ENCODE results near the gene TMCC2. TPM values are rescaled to one million over a fixed set of nuclear protein-coding genes. Genes with fewer than 3 reads are reported as not detected.

Gene TMCC2
- total and polyA plus RNA-seq, 9 donors: 6.1 to 13.4 (median 10.7) TPM

- H3K4me3 ChIP-seq (ENCODE audit: low read length): no peak overlapping the region
- H3K27me3 ChIP-seq (ENCODE audit: control insufficient read depth, insufficient read depth, low read length): no peaks in the 10 kb centered on the region
- no CpG with 5 or more reads among the region's 2 CpGs for WGBS (ENCODE audit: insufficient coverage)
- DNase-seq: no peak
- H3K36me3 ChIP-seq (ENCODE audit: control insufficient read depth, insufficient read depth, low read length): peaks cover 12% of the 10 kb centered on the region
- H3K4me1 ChIP-seq (ENCODE audit: control insufficient read depth, insufficient read depth, low read length): no peaks in the 10 kb centered on the region
- H3K27ac ChIP-seq (ENCODE audit: low read length): no peak overlapping the region
- H3K9me3 ChIP-seq (replicated peaks; ENCODE audit: control insufficient read depth, low read depth, low read length): no peaks in the 10 kb centered on the region
Measured at GRCh38 chr1:205189131-205189530, 38.6 kb upstream of the TMCC2 start.

DNA sequence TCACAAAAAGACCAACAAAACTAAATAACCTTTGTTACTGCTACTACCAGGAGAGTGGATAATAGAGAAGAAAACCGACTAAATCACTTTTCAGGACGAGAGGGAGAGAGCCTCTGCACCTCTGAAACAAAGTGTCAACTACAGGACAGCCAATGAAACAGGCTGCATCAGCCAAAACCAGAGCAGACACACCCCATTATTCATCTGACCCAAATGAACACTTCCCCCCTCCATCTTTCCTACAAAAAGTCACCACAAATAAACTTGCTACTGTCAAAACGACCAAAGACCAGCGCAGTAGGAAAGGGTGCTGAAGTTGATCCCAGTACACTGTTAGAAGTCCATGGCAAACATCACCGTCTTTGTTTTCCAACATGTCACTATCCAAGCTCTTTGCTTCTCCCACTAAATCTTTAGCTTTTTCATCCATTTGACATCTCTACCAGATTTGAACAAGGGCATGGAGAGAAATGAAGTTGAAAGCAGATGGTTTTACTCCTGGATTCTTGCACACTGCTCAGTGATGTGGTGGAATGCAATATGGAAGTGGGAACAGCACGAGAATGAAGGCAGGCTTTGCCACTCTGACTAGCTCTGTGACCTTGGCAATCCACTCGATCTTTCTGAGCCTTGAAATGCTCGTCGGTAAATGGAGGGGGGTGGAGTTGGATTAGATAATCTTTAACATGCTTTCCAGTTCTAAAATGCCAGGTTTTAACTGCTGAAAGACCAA lies 36.7 kb upstream of the TMCC2 start:
- no peaks in the 10 kb centered on the region for H3K4me1 ChIP-seq (ENCODE audit: control insufficient read depth, insufficient read depth, low read length)
- WGBS (ENCODE audit: insufficient coverage): 32% methylated on average over 6 of the region's 9 CpGs
- no peak overlapping the region for H3K4me3 ChIP-seq (ENCODE audit: low read length)
- H3K27me3 ChIP-seq (ENCODE audit: control insufficient read depth, insufficient read depth, low read length): no peaks in the 10 kb centered on the region
- DNase-seq: no peak
- no peak overlapping the region for H3K27ac ChIP-seq (ENCODE audit: low read length)
- H3K36me3 ChIP-seq (ENCODE audit: control insufficient read depth, insufficient read depth, low read length): peaks cover 12% of the 10 kb centered on the region
- no peaks in the 10 kb centered on the region for H3K9me3 ChIP-seq (replicated peaks; ENCODE audit: control insufficient read depth, low read depth, low read length)

DNA sequence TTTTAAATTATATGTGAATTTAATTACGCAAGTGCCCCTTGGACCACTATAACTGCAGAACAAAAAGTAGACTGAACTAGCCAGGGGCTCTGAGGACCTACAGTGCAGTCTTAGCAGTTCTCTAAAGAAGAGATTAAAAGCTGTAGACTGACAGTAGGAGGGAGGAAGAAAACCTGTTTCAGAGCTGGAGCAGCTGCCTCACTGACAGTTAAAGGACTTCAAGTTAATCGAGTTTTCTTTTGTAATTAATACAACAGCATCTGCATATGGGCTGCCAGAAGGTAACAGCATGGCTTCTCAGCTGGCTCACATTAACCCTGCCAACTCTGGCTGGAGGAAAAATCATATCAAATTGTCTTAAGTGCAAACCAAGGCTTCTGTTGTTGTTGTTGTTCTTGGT lies 36.1 kb upstream of the TMCC2 start:
- no peak for DNase-seq
- Histone ChIP-seq H3K27ac (ENCODE audit: low read length) (no peak overlapping the region), H3K4me1 (ENCODE audit: control insufficient read depth, insufficient read depth, low read length) (no peaks in the 10 kb centered on the region), H3K27me3 (ENCODE audit: control insufficient read depth, insufficient read depth, low read length) (no peaks in the 10 kb centered on the region), H3K9me3 (replicated peaks; ENCODE audit: control insufficient read depth, low read depth, low read length) (no peaks in the 10 kb centered on the region), H3K36me3 (ENCODE audit: control insufficient read depth, insufficient read depth, low read length) (peaks cover 9% of the 10 kb centered on the region), H3K4me3 (ENCODE audit: low read length) (no peak overlapping the region)
- 100% methylated on average over 1 of the region's 2 CpGs for WGBS (ENCODE audit: insufficient coverage)

- H3K27me3 ChIP-seq (ENCODE audit: control insufficient read depth, insufficient read depth, low read length): no peaks in the 10 kb centered on the region
- DNase-seq: no peak
- H3K4me1 ChIP-seq (ENCODE audit: control insufficient read depth, insufficient read depth, low read length): no peaks in the 10 kb centered on the region
- no peak overlapping the region for H3K27ac ChIP-seq (ENCODE audit: low read length)
- no peak overlapping the region for H3K4me3 ChIP-seq (ENCODE audit: low read length)
- H3K36me3 ChIP-seq (ENCODE audit: control insufficient read depth, insufficient read depth, low read length): peaks cover 4% of the 10 kb centered on the region
- H3K9me3 ChIP-seq (replicated peaks; ENCODE audit: control insufficient read depth, low read depth, low read length): no peaks in the 10 kb centered on the region
- 87% methylated on average over 3 of the region's 8 CpGs for WGBS (ENCODE audit: insufficient coverage)
Measured at GRCh38 chr1:205192287-205192686, 35.5 kb upstream of the TMCC2 start.

DNA sequence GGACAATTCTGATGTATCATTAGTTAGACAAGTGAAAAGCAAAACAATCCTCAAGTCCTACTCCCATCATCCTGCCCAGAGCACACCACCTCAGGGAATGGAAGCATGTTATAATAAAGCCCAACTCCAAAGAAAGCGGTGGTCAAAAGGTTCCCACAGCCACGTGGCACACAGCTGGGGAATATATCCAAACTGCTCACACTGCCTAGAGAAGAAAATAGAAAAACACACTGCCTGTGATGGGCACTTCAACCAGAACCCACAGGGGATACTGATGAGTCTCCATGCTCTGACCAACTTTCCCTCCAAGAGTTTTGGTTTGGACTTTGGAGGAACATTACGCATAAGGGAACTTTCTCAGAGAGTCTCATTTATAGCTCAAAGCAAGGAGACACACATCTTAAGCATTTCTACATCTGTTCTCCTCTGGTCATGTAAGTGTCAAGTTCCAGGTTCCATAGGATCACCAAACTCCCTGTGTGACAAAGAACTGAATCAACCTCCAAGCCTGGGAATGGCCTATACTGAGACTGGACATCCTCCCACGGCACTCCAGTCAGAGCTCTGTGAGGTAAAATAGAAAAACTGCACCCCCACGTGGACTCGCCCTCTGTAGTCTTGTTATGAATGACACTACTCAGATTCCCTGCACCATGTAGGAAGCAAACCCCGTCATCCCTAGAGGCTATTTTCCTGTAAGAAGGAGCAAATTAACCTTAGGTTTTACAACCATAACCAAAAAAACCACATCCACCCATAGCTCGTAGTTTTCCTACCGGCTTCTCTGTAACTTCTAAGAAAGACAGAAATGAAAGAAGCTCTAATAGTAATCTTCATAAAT lies 28.4 kb upstream of the TMCC2 start:
- WGBS (ENCODE audit: insufficient coverage): 72% methylated on average over 4 of the region's 9 CpGs
- Histone ChIP-seq H3K4me3 (ENCODE audit: low read length) (no peak overlapping the region), H3K36me3 (ENCODE audit: control insufficient read depth, insufficient read depth, low read length) (no peaks in the 10 kb centered on the region), H3K27me3 (ENCODE audit: control insufficient read depth, insufficient read depth, low read length) (no peaks in the 10 kb centered on the region), H3K27ac (ENCODE audit: low read length) (no peak overlapping the region), H3K4me1 (ENCODE audit: control insufficient read depth, insufficient read depth, low read length) (peaks cover 2% of the 10 kb centered on the region), H3K9me3 (replicated peaks; ENCODE audit: control insufficient read depth, low read depth, low read length) (no peaks in the 10 kb centered on the region)
- no peak for DNase-seq

GRCh38 chr1:205199931-205200299 lies 27.8 kb upstream of the TMCC2 start:
- H3K36me3 ChIP-seq (ENCODE audit: control insufficient read depth, insufficient read depth, low read length): no peaks in the 10 kb centered on the region
- no peaks in the 10 kb centered on the region for H3K27me3 ChIP-seq (ENCODE audit: control insufficient read depth, insufficient read depth, low read length)
- WGBS (ENCODE audit: insufficient coverage): 90% methylated on average over 2 of the region's 7 CpGs
- no peak for DNase-seq
- peaks cover 2% of the 10 kb centered on the region for H3K4me1 ChIP-seq (ENCODE audit: control insufficient read depth, insufficient read depth, low read length)
- H3K4me3 ChIP-seq (ENCODE audit: low read length): no peak overlapping the region
- no peak overlapping the region for H3K27ac ChIP-seq (ENCODE audit: low read length)
- no peaks in the 10 kb centered on the region for H3K9me3 ChIP-seq (replicated peaks; ENCODE audit: control insufficient read depth, low read depth, low read length)

GRCh38 chr1:205204552-205204951 lies 23.2 kb upstream of the TMCC2 start:
- no peaks in the 10 kb centered on the region for H3K27me3 ChIP-seq (ENCODE audit: control insufficient read depth, insufficient read depth, low read length)
- H3K27ac ChIP-seq (ENCODE audit: low read length): no peak overlapping the region
- DNase-seq: no peak
- H3K36me3 ChIP-seq (ENCODE audit: control insufficient read depth, insufficient read depth, low read length): no peaks in the 10 kb centered on the region
- H3K4me3 ChIP-seq (ENCODE audit: low read length): no peak overlapping the region
- no peaks in the 10 kb centered on the region for H3K9me3 ChIP-seq (replicated peaks; ENCODE audit: control insufficient read depth, low read depth, low read length)
- no peaks in the 10 kb centered on the region for H3K4me1 ChIP-seq (ENCODE audit: control insufficient read depth, insufficient read depth, low read length)

DNA sequence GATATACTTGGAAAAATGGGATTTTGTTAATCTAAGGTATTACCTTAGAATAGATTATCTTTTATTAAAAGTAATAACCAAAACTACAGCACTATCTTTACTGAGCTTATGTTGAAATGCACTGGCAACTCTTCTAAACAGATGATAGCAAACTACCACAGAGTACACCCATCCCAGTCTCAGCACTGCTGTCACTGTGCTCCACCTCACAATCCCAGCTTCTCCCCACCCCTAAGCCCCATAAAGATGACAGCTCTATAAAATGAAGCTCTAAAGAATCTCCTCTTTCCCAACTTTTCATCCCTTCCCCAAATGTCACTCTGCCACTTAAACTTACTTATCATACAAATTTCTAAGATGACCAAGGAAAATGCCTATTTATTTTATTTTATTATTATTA lies 22.7 kb upstream of the TMCC2 start:
- no peaks in the 10 kb centered on the region for H3K27me3 ChIP-seq (ENCODE audit: control insufficient read depth, insufficient read depth, low read length)

DNA sequence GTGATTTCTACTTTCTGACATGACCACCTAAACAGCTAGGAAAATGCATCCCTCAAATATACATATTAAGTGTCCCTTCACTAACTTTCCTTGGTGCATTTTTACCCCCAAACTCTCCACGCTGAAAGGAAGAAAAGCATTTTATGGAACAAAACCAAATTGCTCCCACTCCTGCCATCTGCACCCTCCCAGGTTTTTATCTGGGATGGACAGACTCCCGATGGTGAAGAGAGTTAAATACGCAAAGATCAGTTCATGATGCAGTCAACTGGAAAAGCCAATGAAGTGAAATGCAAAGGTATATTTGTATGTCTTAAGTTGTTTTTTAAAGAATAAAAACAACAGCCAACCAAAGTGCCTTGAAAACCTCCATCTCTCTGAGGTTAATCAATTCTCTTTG lies 18.9 kb upstream of the TMCC2 start:
- H3K9me3 ChIP-seq (replicated peaks; ENCODE audit: control insufficient read depth, low read depth, low read length): no peaks in the 10 kb centered on the region
- no CpG with 5 or more reads among the region's 3 CpGs for WGBS (ENCODE audit: insufficient coverage)
- H3K36me3 ChIP-seq (ENCODE audit: control insufficient read depth, insufficient read depth, low read length): no peaks in the 10 kb centered on the region
- DNase-seq: no peak
- H3K4me1 ChIP-seq (ENCODE audit: control insufficient read depth, insufficient read depth, low read length): peaks cover 8% of the 10 kb centered on the region
- no peak overlapping the region for H3K4me3 ChIP-seq (ENCODE audit: low read length)
- no peak overlapping the region for H3K27ac ChIP-seq (ENCODE audit: low read length)
- H3K27me3 ChIP-seq (ENCODE audit: control insufficient read depth, insufficient read depth, low read length): no peaks in the 10 kb centered on the region

More for the DNA sequence above, 22.7 kb upstream of the TMCC2 start:
- no peak overlapping the region for H3K27ac ChIP-seq (ENCODE audit: low read length)
- H3K4me1 ChIP-seq (ENCODE audit: control insufficient read depth, insufficient read depth, low read length): peaks cover 3% of the 10 kb centered on the region
- no peaks in the 10 kb centered on the region for H3K36me3 ChIP-seq (ENCODE audit: control insufficient read depth, insufficient read depth, low read length)
- H3K4me3 ChIP-seq (ENCODE audit: low read length): no peak overlapping the region
- DNase-seq: no peak
- H3K9me3 ChIP-seq (replicated peaks; ENCODE audit: control insufficient read depth, low read depth, low read length): no peaks in the 10 kb centered on the region

DNA sequence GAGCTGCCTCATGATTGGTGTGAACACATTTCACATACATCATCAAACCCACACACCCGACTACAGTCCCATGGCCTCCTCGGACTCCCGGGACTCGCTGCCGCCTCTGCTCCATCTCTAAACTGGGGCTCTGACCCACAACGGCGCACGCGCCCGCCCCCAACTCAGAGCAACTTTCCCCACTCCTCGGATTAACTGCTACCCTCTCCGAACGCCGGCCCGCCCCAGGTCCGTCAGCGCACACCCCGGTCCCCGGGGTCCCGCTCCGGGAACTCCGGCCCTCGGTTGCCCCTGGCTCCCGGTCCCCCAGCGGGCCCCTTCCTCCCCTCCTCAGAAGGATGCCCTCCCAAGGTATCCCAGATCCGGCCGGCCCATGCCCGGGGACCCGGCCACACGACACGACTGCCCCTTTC lies 17.0 kb upstream of the TMCC2 start:
- under 1% methylated on average over 31 of the region's 31 CpGs for WGBS (ENCODE audit: insufficient coverage)

More for the DNA sequence above, 17.0 kb upstream of the TMCC2 start:
- no peaks in the 10 kb centered on the region for H3K27me3 ChIP-seq (ENCODE audit: control insufficient read depth, insufficient read depth, low read length)
- H3K9me3 ChIP-seq (replicated peaks; ENCODE audit: control insufficient read depth, low read depth, low read length): no peaks in the 10 kb centered on the region
- peak overlapping the region; percentile 85 for H3K27ac ChIP-seq (ENCODE audit: low read length)
- peaks cover 8% of the 10 kb centered on the region for H3K4me1 ChIP-seq (ENCODE audit: control insufficient read depth, insufficient read depth, low read length)
- peak; percentile 32 for DNase-seq
- H3K36me3 ChIP-seq (ENCODE audit: control insufficient read depth, insufficient read depth, low read length): no peaks in the 10 kb centered on the region
- peak overlapping the region; percentile 64 for H3K4me3 ChIP-seq (ENCODE audit: low read length)

All from muscle of leg (tissue), 11 donors.